HEK293 (cell line): Measurements from ENCODE around the gene ZNF462.

Experiments
- CTCF ChIA-PET: fragments of 350-600 bp; formaldehyde crosslinking; extraction: SDS; loops from one replicate; lab custom pipeline; 2021; ENCODE audit warnings: antibody characterized with exemption; lab: Yijun Ruan, JAX
- POLR2A ChIA-PET: fragments of 300-600 bp; formaldehyde crosslinking; extraction: SDS; loops from one replicate; lab custom pipeline; 2020; ENCODE audit warnings: antibody characterized with exemption, inconsistent platforms; lab: Yijun Ruan, JAX
- H3K27ac ChIP-seq: fragments of 200-500 bp; sonication (Bioruptor generic); 2 replicates; pipeline ENCODE4 v1.5.1; 2014; ENCODE audit warnings: low read depth, low read length, control low read depth, inconsistent platforms; ENCODE audit errors: extremely low read depth
- H3K36me3 ChIP-seq, 2 experiments: fragments of 200-500 bp in 1 of 2; sonication (Bioruptor generic) in 1 of 2; 1 replicate in 1 of 2; 2 replicates in 1 of 2; pipeline ENCODE4 v1.5.1; 2014 to 2017; ENCODE audit warnings: inconsistent platforms in 2 of 2, low read length in 2 of 2; ENCODE audit not compliant: control insufficient read depth in 2 of 2, insufficient read depth in 1 of 2
- H3K4me1 ChIP-seq: fragments of 200-500 bp; sonication (Bioruptor generic); 2 replicates; pipeline ENCODE4 v1.5.1; 2014; ENCODE audit warnings: mild to moderate bottlenecking, low read length, inconsistent platforms; ENCODE audit not compliant: control insufficient read depth, insufficient read depth
- H3K4me3 ChIP-seq: 2 replicates; pipeline ENCODE4 v1.5.1; 2011; ENCODE audit warnings: low read depth, mild to moderate bottlenecking, control low read depth, low read length, moderate library complexity
- H3K9me3 ChIP-seq: fragments of 200-500 bp; sonication (Bioruptor generic); 2 replicates; pipeline ENCODE4 v1.5.1; 2014; ENCODE audit warnings: low read depth, low read length, inconsistent platforms; ENCODE audit not compliant: control insufficient read depth, insufficient read depth
- BCL11B ChIP-seq: fragments of 450-650 bp; formaldehyde crosslinking; IDR thresholded peaks from 2 replicates; pipeline ENCODE4 v1.5.1; 2016; ENCODE audit warnings: low read depth, missing biosample characterization, missing genetic modification characterization
- GLI2 ChIP-seq: fragments of 450-650 bp; formaldehyde crosslinking; IDR thresholded peaks from 2 replicates; pipeline ENCODE4; 2017; ENCODE audit warnings: missing biosample characterization, missing genetic modification characterization, low read depth, borderline replicate concordance
- SP2 ChIP-seq: fragments of 450-650 bp; formaldehyde crosslinking; IDR thresholded peaks from 2 replicates; pipeline ENCODE4 v1.5.1; 2016; ENCODE audit warnings: missing biosample characterization, missing genetic modification characterization
- SP3 ChIP-seq: fragments of 450-650 bp; formaldehyde crosslinking; IDR thresholded peaks from 2 replicates; pipeline ENCODE4 v1.5.1; 2016; ENCODE audit warnings: missing biosample characterization, missing genetic modification characterization
- SP7 ChIP-seq: fragments of 450-650 bp; formaldehyde crosslinking; IDR thresholded peaks from 2 replicates; pipeline ENCODE4 v1.5.1; 2016; ENCODE audit warnings: missing biosample characterization, missing genetic modification characterization
- TSHZ1 ChIP-seq: fragments of 450-650 bp; formaldehyde crosslinking; IDR thresholded peaks from 2 replicates; pipeline ENCODE4 v1.5.1; 2016; ENCODE audit warnings: missing biosample characterization, missing genetic modification characterization, borderline replicate concordance
- ZBTB7A ChIP-seq: fragments of 450-650 bp; formaldehyde crosslinking; IDR thresholded peaks from 2 replicates; pipeline ENCODE4 v1.5.1; 2016; ENCODE audit warnings: low read depth, missing biosample characterization, missing genetic modification characterization
- ZEB2 ChIP-seq: fragments of 450-650 bp; formaldehyde crosslinking; IDR thresholded peaks from 2 replicates; pipeline ENCODE4 v1.5.1; 2016; ENCODE audit warnings: missing biosample characterization, missing genetic modification characterization
- ZNF23 ChIP-seq: fragments of 450-650 bp; formaldehyde crosslinking; IDR thresholded peaks from 2 replicates; pipeline ENCODE4 v1.5.1; 2016; ENCODE audit warnings: missing biosample characterization, missing genetic modification characterization, borderline replicate concordance
- ZNF24 ChIP-seq: fragments of 450-650 bp; formaldehyde crosslinking; IDR thresholded peaks from 2 replicates; pipeline ENCODE4 v1.5.1; 2016; ENCODE audit warnings: missing biosample characterization, missing genetic modification characterization
- ZNF266 ChIP-seq: fragments of 450-650 bp; formaldehyde crosslinking; IDR thresholded peaks from 2 replicates; pipeline ENCODE4 v1.5.1; 2016; ENCODE audit warnings: missing biosample characterization, missing genetic modification characterization, low read depth
- ZNF354C ChIP-seq: fragments of 450-650 bp; formaldehyde crosslinking; IDR thresholded peaks from 2 replicates; pipeline ENCODE4 v1.5.1; 2016; ENCODE audit warnings: missing biosample characterization, missing genetic modification characterization, low read depth, borderline replicate concordance
- ZNF555 ChIP-seq: fragments of 450-650 bp; formaldehyde crosslinking; conservative IDR thresholded peaks from 2 replicates; pipeline ENCODE4 v1.5.1; 2017; ENCODE audit warnings: missing biosample characterization, mild to moderate bottlenecking, missing genetic modification characterization, inconsistent platforms
- ZNF571 ChIP-seq: fragments of 450-650 bp; formaldehyde crosslinking; IDR thresholded peaks from 2 replicates; pipeline ENCODE4 v1.5.0; 2017; ENCODE audit warnings: missing biosample characterization, missing genetic modification characterization
- ZNF626 ChIP-seq: fragments of 450-650 bp; sonication (Bioruptor Pico); formaldehyde crosslinking; IDR thresholded peaks from 2 replicates; pipeline ENCODE4 v1.5.1; 2018; ENCODE audit warnings: missing biosample characterization, missing genetic modification characterization, inconsistent platforms
- ZNF677 ChIP-seq: fragments of 450-650 bp; IDR thresholded peaks from 2 replicates; pipeline ENCODE4 v1.5.0; 2018; ENCODE audit warnings: missing biosample characterization, mild to moderate bottlenecking, missing genetic modification characterization, moderate library complexity
- ZNF704 ChIP-seq: fragments of 450-650 bp; formaldehyde crosslinking; IDR thresholded peaks from 2 replicates; pipeline ENCODE4 v1.5.1; 2016; ENCODE audit warnings: missing biosample characterization, missing genetic modification characterization
- ZNF843 ChIP-seq: fragments of 450-650 bp; formaldehyde crosslinking; IDR thresholded peaks from 2 replicates; pipeline ENCODE4 v1.5.1; 2016; ENCODE audit warnings: missing biosample characterization, missing genetic modification characterization
- ZSCAN4 ChIP-seq: fragments of 450-650 bp; formaldehyde crosslinking; IDR thresholded peaks from 2 replicates; pipeline ENCODE4 v1.5.1; 2017; ENCODE audit warnings: missing biosample characterization, missing genetic modification characterization
- ZXDB ChIP-seq: fragments of 450-650 bp; formaldehyde crosslinking; IDR thresholded peaks from 2 replicates; pipeline ENCODE4 v1.5.1; 2016; ENCODE audit warnings: missing biosample characterization, missing genetic modification characterization
- TF ChIP-seq, protein P1 (sequence below): fragments of 450-650 bp; formaldehyde crosslinking; IDR thresholded peaks from 2 replicates; pipeline ENCODE4 v1.5.1; 2016; ENCODE audit warnings: missing biosample characterization, missing genetic modification characterization
- TF ChIP-seq, protein P2 (sequence below): fragments of 450-650 bp; formaldehyde crosslinking; IDR thresholded peaks from 2 replicates; pipeline ENCODE4 v1.5.1; 2016; ENCODE audit warnings: missing biosample characterization, missing genetic modification characterization

The ZNF462 gene

GRCh38 chr9:106964822-106965525 lies 102.0 kb downstream of the ZNF462 start (continued):
- TF ChIP-seq, protein P1, sequence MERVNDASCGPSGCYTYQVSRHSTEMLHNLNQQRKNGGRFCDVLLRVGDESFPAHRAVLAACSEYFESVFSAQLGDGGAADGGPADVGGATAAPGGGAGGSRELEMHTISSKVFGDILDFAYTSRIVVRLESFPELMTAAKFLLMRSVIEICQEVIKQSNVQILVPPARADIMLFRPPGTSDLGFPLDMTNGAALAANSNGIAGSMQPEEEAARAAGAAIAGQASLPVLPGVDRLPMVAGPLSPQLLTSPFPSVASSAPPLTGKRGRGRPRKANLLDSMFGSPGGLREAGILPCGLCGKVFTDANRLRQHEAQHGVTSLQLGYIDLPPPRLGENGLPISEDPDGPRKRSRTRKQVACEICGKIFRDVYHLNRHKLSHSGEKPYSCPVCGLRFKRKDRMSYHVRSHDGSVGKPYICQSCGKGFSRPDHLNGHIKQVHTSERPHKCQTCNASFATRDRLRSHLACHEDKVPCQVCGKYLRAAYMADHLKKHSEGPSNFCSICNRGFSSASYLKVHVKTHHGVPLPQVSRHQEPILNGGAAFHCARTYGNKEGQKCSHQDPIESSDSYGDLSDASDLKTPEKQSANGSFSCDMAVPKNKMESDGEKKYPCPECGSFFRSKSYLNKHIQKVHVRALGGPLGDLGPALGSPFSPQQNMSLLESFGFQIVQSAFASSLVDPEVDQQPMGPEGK (tag by site-specific recombination): no peak

- ChIA-PET CTCF (interaction anchor here (0.7 to 1.1 kb wide), 2 partner anchors 10 to 166 kb away, joined by 3 to 4 read pairs; no protein-coding TSS in a partner anchor), POLR2A (no interaction called here)
- Histone ChIP-seq H3K27ac (no peak overlapping the region), H3K4me3 (no peak overlapping the region), H3K9me3 (no peaks in the 10 kb centered on the region), H3K4me1 (no peaks in the 10 kb centered on the region), H3K36me3 (no peaks in the 10 kb centered on the region)
- TF ChIP-seq, protein P2, sequence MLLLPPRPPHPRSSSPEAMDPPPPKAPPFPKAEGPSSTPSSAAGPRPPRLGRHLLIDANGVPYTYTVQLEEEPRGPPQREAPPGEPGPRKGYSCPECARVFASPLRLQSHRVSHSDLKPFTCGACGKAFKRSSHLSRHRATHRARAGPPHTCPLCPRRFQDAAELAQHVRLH (tag by site-specific recombination): no peak
- TF ChIP-seq ZNF704 (tag by site-specific recombination) (no peak), ZEB2 (tag by site-specific recombination) (no peak), ZXDB (tag by site-specific recombination) (no peak), BCL11B (tag by site-specific recombination) (no peak), ZBTB7A (tag by site-specific recombination) (no peak), ZNF23 (tag by site-specific recombination) (no peak), ZNF24 (tag by site-specific recombination) (no peak), ZNF354C (tag by site-specific recombination) (no peak), ZNF266 (tag by site-specific recombination) (no peak), ZNF571 (tag by site-specific recombination) (no peak), ZNF677 (tag by site-specific recombination) (no peak), ZNF626 (tag by site-specific recombination) (no peak), ZSCAN4 (no peak), SP3 (no peak), SP2 (tag by site-specific recombination) (no peak), ZNF555 (tag by site-specific recombination) (no peak)
These were observed 103.5 kb downstream of the ZNF462 start for GRCh38 chr9:106966481-106966880.

- Histone ChIP-seq H3K4me1 (no peaks in the 10 kb centered on the region), H3K36me3 (peaks cover 8 to 27% of the 10 kb centered on the region in 2 experiments; a peak in 2 of 3 replicates), H3K27ac (no peak overlapping the region), H3K9me3 (no peaks in the 10 kb centered on the region), H3K4me3 (no peak overlapping the region)
- ChIA-PET POLR2A (no interaction called here), CTCF (interaction anchor here (0.7 kb wide), 1 partner anchor 1396 kb away, joined by 3 read pairs; no protein-coding TSS in a partner anchor)
- TF ChIP-seq ZNF843 (tag by site-specific recombination): no peak
- TF ChIP-seq SP7: no peak
- no peak for TF ChIP-seq GLI2
- TF ChIP-seq TSHZ1 (tag by site-specific recombination): no peak
- TF ChIP-seq, protein P1 (tag by site-specific recombination): no peak
- no peak for TF ChIP-seq ZNF354C (tag by site-specific recombination)
These were observed 106.7 kb downstream of the ZNF462 start for GRCh38 chr9:106969696-106970095.
